ENCODE results near the gene MOSPD3. TPM values are rescaled to one million over a fixed set of nuclear protein-coding genes. Genes with fewer than 3 reads are reported as not detected.

The MOSPD3 gene
- total and polyA plus RNA-seq, 2 experiments from 2014 or later: 8.8 to 44.4 TPM

- H3K27me3 ChIP-seq: no peaks in the 10 kb centered on the region
- H4K20me1 ChIP-seq (ENCODE audit: insufficient read depth, poor library complexity, severe bottlenecking): no peaks in the 10 kb centered on the region
- peak; percentile 80 for DNase-seq (ENCODE audit: low spot score)
- TF ChIP-seq EZH2phosphoT487 (IDR thresholded peaks at IDR 0.05; ENCODE audit: low read depth, severe bottlenecking, unreplicated experiment): no peak
- TF ChIP-seq, protein P1, sequence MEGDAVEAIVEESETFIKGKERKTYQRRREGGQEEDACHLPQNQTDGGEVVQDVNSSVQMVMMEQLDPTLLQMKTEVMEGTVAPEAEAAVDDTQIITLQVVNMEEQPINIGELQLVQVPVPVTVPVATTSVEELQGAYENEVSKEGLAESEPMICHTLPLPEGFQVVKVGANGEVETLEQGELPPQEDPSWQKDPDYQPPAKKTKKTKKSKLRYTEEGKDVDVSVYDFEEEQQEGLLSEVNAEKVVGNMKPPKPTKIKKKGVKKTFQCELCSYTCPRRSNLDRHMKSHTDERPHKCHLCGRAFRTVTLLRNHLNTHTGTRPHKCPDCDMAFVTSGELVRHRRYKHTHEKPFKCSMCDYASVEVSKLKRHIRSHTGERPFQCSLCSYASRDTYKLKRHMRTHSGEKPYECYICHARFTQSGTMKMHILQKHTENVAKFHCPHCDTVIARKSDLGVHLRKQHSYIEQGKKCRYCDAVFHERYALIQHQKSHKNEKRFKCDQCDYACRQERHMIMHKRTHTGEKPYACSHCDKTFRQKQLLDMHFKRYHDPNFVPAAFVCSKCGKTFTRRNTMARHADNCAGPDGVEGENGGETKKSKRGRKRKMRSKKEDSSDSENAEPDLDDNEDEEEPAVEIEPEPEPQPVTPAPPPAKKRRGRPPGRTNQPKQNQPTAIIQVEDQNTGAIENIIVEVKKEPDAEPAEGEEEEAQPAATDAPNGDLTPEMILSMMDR (IDR thresholded peaks at IDR 0.05; ENCODE audit: poor library complexity): no peak
- no peak for TF ChIP-seq EZH2 (IDR thresholded peaks at IDR 0.05; ENCODE audit: borderline replicate concordance)
- no peaks in the 10 kb centered on the region for H3K36me3 ChIP-seq (replicated peaks; ENCODE audit: insufficient read depth, low read depth)
- no peak overlapping the region for H3K4me3 ChIP-seq
- H3K9me3 ChIP-seq (ENCODE audit: low read depth): no peaks in the 10 kb centered on the region
- no peaks in the 10 kb centered on the region for H3K9me2 ChIP-seq (replicated peaks; ENCODE audit: insufficient read depth)
- no peaks in the 10 kb centered on the region for H3K79me2 ChIP-seq
- no peak overlapping the region for H2AFZ ChIP-seq
- WGBS (ENCODE audit: low lambda C conversion rate, missing lambda C conversion rate): 59% methylated on average over 20 of the region's 26 CpGs
- H3K4me1 ChIP-seq (ENCODE audit: insufficient read depth): peaks cover 44% of the 10 kb centered on the region
- peak overlapping the region; percentile 77 for H3K27ac ChIP-seq
- peak overlapping the region; percentile 51 for H3K4me2 ChIP-seq
Measured at GRCh38 chr7:100570954-100571828, 41.1 kb upstream of the MOSPD3 start.

DNA sequence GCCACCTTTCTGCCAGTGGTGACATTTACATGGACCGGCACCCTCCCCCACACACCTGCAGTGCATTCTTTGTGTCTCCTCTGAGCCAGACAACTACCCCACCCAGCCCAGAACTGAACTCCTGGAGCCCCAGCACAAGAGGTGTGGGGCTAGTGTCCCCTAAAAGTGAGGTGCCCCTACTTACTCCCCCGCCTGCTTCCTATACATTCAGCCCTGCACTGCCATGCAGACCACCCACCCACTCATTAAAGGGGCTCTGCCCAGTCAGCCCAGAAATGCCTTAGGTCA is 40.6 kb upstream of the MOSPD3 start:
- Histone ChIP-seq H3K4me2 (peak overlapping the region; percentile 51), H3K27ac (peak overlapping the region; percentile 77), H3K27me3 (no peaks in the 10 kb centered on the region), H3K36me3 (replicated peaks; ENCODE audit: insufficient read depth, low read depth) (no peaks in the 10 kb centered on the region), H3K4me1 (ENCODE audit: insufficient read depth) (peaks cover 41% of the 10 kb centered on the region), H3K4me3 (no peak overlapping the region), H3K9me3 (ENCODE audit: low read depth) (no peaks in the 10 kb centered on the region), H3K9me2 (replicated peaks; ENCODE audit: insufficient read depth) (no peaks in the 10 kb centered on the region), H3K79me2 (no peaks in the 10 kb centered on the region), H2AFZ (no peak overlapping the region), H4K20me1 (ENCODE audit: insufficient read depth, poor library complexity, severe bottlenecking) (no peaks in the 10 kb centered on the region)
- WGBS (ENCODE audit: low lambda C conversion rate, missing lambda C conversion rate): 78% methylated on average over 2 of the region's 2 CpGs
- TF ChIP-seq EZH2 (IDR thresholded peaks at IDR 0.05; ENCODE audit: borderline replicate concordance): no peak
- TF ChIP-seq, protein P1 (IDR thresholded peaks at IDR 0.05; ENCODE audit: poor library complexity): no peak
- TF ChIP-seq EZH2phosphoT487 (IDR thresholded peaks at IDR 0.05; ENCODE audit: low read depth, severe bottlenecking, unreplicated experiment): no peak
- DNase-seq (ENCODE audit: low spot score): peak; percentile 66

- DNase-seq (ENCODE audit: low spot score): no peak
- 94% methylated on average over 10 of the region's 20 CpGs for WGBS (ENCODE audit: low lambda C conversion rate, missing lambda C conversion rate)
- no peak for TF ChIP-seq EZH2phosphoT487 (IDR thresholded peaks at IDR 0.05; ENCODE audit: low read depth, severe bottlenecking, unreplicated experiment)
- TF ChIP-seq, protein P1 (IDR thresholded peaks at IDR 0.05; ENCODE audit: poor library complexity): no peak
- TF ChIP-seq EZH2 (IDR thresholded peaks at IDR 0.05; ENCODE audit: borderline replicate concordance): no peak
- Histone ChIP-seq H3K4me2 (peak overlapping the region; percentile 51), H3K27ac (peak overlapping the region; percentile 77), H3K36me3 (replicated peaks; ENCODE audit: insufficient read depth, low read depth) (no peaks in the 10 kb centered on the region), H3K4me3 (no peak overlapping the region), H3K9me3 (ENCODE audit: low read depth) (no peaks in the 10 kb centered on the region), H2AFZ (no peak overlapping the region), H3K79me2 (no peaks in the 10 kb centered on the region), H3K27me3 (no peaks in the 10 kb centered on the region), H3K9me2 (replicated peaks; ENCODE audit: insufficient read depth) (no peaks in the 10 kb centered on the region), H4K20me1 (ENCODE audit: insufficient read depth, poor library complexity, severe bottlenecking) (no peaks in the 10 kb centered on the region), H3K4me1 (ENCODE audit: insufficient read depth) (peaks cover 40% of the 10 kb centered on the region)
Measured at GRCh38 chr7:100572281-100572948, 39.9 kb upstream of the MOSPD3 start.
